ENCODE data around the gene EAF1.
A peak's percentile ranks its signal among the peaks of the same experiment; 100 is the strongest.
"Not testable (repeated sequence)": the region's sequence is repeated elsewhere in the genome, so short reads cannot be mapped to it uniquely, and the experiment has no call there.

The EAF1 gene

DNA sequence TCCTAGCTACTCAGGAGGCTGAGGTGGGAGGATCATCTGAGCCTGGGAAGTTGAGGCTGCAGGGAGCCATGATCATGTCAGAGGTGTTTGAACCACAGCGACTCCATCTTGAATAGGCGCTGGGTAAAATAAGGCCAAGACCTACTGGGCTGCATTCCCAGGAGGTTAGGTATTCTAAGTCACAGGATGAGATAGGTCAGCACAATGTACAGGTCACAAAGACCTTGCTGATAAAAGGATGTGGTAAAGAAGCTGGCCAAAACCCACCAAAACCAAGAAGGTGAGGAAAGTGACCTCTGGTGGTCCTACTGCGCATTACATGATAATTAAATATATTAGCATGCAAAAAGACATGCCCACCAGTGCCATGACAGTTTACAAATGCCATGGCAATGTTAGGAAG lies 28.7 kb upstream of the EAF1 start:
- peak; percentile 61 for TF ChIP-seq CTCF (IDR thresholded peaks at IDR 0.05; ENCODE audit: low read depth, low read length, missing control alignments)
- H3K4me3 ChIP-seq (ENCODE audit: low read depth, low read length); DNase-seq; H3K27ac ChIP-seq; in situ Hi-C loops (cut with HindIII; ENCODE audit: low pct_ligation_motif_present, low sequenced_read_pairs); H3K27me3 ChIP-seq (replicated peaks); H3K36me3 ChIP-seq (replicated peaks): not testable (repeated sequence)

GRCh38 chr3:15399970-15400369 lies 27.4 kb upstream of the EAF1 start:
- no peak for DNase-seq
- Histone ChIP-seq H3K4me3 (ENCODE audit: low read depth, low read length) (no peak overlapping the region), H3K27me3 (replicated peaks) (no peaks in the 10 kb centered on the region), H3K27ac (no peak overlapping the region), H3K36me3 (replicated peaks) (no peaks in the 10 kb centered on the region)
- in situ Hi-C loops (cut with HindIII; ENCODE audit: low pct_ligation_motif_present, low sequenced_read_pairs), result no loop called here
- no peak for TF ChIP-seq CTCF (IDR thresholded peaks at IDR 0.05; ENCODE audit: low read depth, low read length, missing control alignments)

DNA sequence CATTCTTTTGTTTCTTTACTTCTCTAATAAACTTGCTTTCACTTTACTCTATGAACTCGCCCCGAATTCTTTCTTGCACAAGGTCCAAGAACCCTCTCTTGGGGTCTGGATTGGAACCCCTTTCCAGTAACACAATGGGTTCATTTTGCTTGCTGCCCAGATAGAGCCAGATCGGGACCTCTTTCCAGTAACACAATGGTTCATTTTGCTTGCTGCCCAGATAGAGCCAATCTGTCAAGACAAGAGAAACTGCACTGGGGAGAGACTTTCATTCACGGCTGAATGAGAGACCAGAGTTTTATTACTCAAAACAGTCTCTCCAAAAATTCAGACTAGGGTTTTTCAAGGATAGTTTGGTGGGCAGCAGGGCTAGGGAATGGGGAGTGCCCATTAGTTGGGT lies 25.5 kb upstream of the EAF1 start:
- H3K4me3 ChIP-seq (ENCODE audit: low read depth, low read length), result no peak overlapping the region
- DNase-seq, result no peak
- H3K27ac ChIP-seq, result no peak overlapping the region
- no peaks in the 10 kb centered on the region for H3K36me3 ChIP-seq (replicated peaks)
- in situ Hi-C loops (cut with HindIII; ENCODE audit: low pct_ligation_motif_present, low sequenced_read_pairs), result no loop called here
- no peaks in the 10 kb centered on the region for H3K27me3 ChIP-seq (replicated peaks)
- no peak for TF ChIP-seq CTCF (IDR thresholded peaks at IDR 0.05; ENCODE audit: low read depth, low read length, missing control alignments)

- in situ Hi-C loops (cut with HindIII; ENCODE audit: low pct_ligation_motif_present, low sequenced_read_pairs), result no loop called here
- no peak overlapping the region for H3K4me3 ChIP-seq (ENCODE audit: low read depth, low read length)
- no peak for DNase-seq
- H3K36me3 ChIP-seq (replicated peaks), result no peaks in the 10 kb centered on the region
- H3K27ac ChIP-seq, result no peak overlapping the region
- no peaks in the 10 kb centered on the region for H3K27me3 ChIP-seq (replicated peaks)
- TF ChIP-seq CTCF (IDR thresholded peaks at IDR 0.05; ENCODE audit: low read depth, low read length, missing control alignments), result no peak
Measured at GRCh38 chr3:15403495-15403894, 23.9 kb upstream of the EAF1 start.

DNA sequence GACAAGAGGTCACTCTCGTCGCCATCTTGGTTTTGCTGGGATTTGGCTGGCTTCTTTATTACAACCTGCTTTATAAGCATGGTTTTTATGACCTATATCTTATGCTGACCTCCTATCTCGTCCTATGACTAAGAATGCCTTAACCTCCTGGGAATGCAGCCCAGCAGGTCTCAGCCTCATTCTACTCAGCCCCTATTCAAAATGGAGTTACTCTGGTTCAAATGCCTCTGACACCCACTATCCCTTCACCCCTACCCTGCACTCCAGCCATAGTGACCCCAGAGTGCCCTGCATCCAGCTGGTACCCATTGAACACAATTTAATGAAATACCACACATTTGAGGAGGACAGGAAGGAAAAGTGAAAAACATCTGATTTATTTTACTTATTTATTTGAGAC lies 23.4 kb upstream of the EAF1 start:
- Histone ChIP-seq H3K4me3 (ENCODE audit: low read depth, low read length) (no peak overlapping the region), H3K27ac (no peak overlapping the region), H3K36me3 (replicated peaks) (no peaks in the 10 kb centered on the region), H3K27me3 (replicated peaks) (no peaks in the 10 kb centered on the region)
- no peak for TF ChIP-seq CTCF (IDR thresholded peaks at IDR 0.05; ENCODE audit: low read depth, low read length, missing control alignments)
- in situ Hi-C loops (cut with HindIII; ENCODE audit: low pct_ligation_motif_present, low sequenced_read_pairs), result no loop called here
- no peak for DNase-seq

DNA sequence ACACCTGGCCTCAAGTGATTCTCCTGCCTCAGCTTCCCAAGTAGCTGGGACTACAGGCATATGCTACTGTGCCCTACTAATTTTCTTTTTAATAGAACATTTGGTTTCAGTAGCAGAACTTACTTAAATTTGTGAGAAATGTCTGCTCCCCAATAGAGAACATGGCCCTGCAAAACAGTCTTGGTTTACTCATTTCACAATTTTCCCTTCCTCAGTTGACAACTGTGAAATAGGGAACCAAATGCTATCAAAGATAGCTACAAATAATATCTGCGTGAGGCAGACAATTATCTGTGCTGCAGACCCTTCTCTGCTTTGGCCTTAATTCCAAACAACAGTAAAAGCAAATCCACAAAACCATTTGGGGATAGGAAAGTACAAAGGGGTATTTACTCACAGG lies 22.6 kb upstream of the EAF1 start:
- no peak overlapping the region for H3K4me3 ChIP-seq (ENCODE audit: low read depth, low read length)
- TF ChIP-seq CTCF (IDR thresholded peaks at IDR 0.05; ENCODE audit: low read depth, low read length, missing control alignments), result no peak
- H3K27me3 ChIP-seq (replicated peaks), result no peaks in the 10 kb centered on the region
- no peak for DNase-seq
- no peaks in the 10 kb centered on the region for H3K36me3 ChIP-seq (replicated peaks)
- in situ Hi-C loops (cut with HindIII; ENCODE audit: low pct_ligation_motif_present, low sequenced_read_pairs), result no loop called here
- no peak overlapping the region for H3K27ac ChIP-seq
